GM19023 (cell line): ENCODE data around the gene MRTFA.
"Not testable (repeated sequence)": the region's sequence is repeated elsewhere in the genome, so short reads cannot be mapped to it uniquely, and the experiment has no call there.

Source experiments
- ATAC-seq: cut with Tn5 transposase; IDR thresholded peaks from one replicate; pipeline ENCODE4 v1.9.1; 2021; ENCODE audit warnings: mild to moderate bottlenecking, moderate library complexity; ENCODE audit not compliant: unreplicated experiment

MRTFA gene

GRCh38 chr22:40660730-40661129 lies 24.2 kb upstream of the MRTFA start:
- no peak for ATAC-seq

DNA sequence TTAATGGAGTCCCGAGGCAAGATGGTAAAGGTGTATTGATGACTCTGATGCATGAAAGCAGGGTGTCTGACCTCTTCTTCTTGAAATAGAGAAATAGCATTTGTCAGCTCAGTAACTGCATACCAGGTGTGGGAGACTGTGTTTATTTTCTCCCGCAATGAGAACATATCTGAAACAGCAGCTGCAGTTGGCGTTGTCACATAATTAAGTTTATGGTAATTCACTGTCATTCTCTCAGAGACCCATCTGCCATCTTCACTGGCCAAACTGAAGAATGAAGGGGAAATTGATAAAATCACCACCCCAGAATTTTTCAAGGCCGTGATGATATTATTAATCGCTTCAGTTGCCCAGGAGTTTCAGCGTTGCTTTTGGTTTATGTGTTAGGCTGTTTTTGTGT lies 22.6 kb upstream of the MRTFA start:
- ATAC-seq = no peak

DNA sequence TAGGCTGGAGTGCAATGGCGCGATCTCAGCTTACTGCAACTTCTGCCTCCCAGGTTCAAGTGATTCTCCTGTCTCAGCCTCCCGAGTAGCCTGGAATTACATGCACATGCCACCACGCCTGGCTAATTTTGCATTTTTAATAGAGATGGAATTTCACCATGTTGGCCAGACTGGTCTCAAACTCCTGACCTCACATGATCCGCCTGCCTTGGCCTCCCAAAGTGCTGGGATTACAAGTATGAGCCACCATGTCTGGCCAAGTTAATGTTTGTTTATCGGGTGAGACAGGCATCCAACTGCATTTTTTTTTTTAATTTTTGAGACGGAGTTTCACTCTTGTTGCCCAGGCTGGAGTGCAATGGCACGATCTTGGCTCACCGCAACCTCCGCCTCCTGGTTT lies 20.1 kb upstream of the MRTFA start:
- not testable (repeated sequence) for ATAC-seq

DNA sequence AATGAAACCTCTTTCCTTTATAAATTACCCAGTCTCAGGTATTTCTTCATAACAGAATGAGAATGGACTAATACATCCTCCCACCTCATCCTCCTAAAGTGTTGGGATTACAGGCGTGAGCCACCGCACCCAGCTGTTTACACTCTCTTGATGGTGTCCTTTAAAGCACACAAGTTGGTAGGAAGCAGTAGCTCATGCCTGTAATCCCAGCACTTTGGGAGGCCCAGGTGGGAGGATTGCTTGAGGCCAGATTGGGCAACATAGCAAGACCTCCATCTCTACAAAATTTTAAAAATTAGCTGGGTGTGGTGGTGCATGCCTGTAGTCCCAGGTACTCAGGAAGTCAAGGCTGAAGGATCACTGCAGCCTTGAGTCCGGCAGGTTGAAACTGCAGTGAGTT lies 19.4 kb upstream of the MRTFA start:
- ATAC-seq = not testable (repeated sequence)

DNA sequence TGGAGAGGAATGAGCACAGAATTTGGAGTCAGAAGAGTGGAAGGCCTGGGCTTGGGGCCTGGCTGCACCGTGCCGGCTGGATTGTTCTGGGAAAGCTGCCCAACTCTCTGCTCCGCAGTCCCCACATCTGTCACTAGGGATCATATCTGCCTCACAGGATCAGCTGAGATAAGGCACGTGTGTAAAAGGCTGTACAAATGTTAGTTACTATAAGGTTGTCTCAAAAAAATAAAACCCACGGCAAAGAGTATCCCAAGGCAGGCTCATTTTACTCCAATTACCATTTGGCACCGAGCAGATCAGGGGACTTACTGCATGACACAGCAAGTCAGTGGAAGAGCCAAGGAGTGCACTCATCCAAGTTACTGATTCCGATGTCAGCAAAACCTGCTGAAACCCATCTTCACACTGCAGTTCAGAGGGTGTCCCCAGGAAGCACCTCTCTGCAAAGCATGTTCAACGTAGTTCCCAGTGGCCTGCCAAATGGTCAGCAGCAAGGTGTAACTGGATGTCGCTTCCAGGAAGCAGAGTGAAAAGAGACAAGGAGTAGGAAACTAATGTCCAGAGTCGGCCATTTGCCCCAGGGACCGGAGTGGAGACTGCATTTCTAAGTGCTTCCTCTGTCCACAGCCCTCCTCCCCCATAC lies 18.1 kb upstream of the MRTFA start:
- no peak for ATAC-seq

- ATAC-seq = no peak
Measured at GRCh38 chr22:40653361-40653760, 16.8 kb upstream of the MRTFA start.

DNA sequence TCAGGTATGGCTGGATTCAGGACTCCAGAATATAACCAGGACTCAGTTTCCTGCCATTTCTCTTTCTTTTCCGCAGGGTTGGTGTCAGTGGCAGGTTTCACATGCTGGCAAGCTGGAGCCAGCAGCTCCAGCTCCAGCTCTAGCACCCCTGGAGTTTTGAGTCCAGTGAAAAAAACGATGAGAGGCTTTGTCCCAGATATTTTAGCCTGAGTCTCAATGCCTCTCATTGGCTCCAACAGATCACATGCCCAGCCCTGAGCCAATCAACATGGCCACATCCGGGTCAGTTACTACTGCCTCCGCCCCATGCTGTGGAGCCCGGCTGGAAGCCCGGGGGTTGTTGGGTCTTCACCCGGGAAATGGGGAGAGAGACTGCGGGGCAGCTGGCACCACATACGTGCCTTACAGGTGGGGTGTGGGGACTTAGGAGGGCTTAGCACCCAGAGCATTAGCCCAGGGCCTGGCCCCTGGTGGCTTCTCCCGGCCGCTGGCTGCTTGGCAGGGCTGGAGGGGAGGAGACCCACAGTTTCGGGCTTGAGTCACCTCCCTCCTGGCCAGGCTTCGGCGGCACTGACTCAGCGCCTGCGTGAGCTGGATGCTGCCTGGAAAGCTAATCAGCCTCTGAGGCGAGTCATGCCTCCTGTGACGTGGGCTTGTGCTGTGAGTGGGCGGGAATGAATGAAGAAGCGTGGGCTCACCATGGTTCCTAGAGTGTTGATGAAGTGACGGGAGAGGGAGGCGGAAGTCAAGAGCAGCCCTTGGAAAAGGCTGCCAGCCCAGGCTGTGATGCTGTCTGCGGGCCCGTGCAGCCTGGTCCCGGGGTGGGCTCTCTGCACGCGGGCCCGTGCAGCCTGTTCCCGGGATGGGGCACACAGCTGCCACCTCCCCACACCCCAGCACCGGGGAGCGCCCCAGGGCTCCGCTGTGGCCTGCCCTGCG lies 15.3 kb upstream of the MRTFA start:
- ATAC-seq = peak; percentile 63

DNA sequence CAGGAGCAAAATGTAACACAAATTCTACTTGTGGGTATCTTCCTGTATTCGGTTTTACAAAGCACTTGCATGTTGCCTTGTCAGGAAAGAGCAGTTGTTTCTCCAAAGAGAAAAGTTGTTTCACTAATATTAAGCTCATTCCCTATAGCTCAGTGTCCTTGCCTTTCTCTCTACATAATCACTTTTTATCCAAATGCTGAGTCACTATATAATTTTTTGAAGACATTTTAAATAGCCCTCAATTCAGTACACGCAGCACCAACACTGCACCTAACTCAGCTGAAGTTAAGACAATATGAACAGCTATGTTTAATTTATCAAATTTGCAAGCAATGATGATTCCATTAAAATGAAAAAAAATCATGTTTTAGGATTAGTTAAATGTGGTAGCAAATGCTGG lies 14.5 kb upstream of the MRTFA start:
- no peak for ATAC-seq

DNA sequence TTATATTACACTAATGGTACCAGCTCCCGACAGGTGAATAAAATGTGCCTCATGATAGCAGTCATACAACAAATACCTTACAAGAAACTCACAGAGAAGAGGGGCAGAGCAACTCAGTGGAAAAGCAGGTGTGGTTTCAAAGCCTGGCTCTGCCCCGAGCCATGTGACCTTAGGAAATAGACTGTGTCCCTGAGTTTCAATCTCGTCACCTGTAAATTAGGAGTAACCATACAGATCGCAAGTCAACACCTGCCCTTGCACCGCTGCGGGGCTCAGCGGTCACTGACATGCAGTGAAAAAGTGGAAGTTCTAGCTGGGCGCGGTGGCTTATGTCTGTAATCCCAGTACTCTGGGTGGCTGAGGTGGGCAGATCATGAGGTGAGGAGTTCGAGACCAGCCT lies 11.9 kb upstream of the MRTFA start:
- no peak for ATAC-seq

DNA sequence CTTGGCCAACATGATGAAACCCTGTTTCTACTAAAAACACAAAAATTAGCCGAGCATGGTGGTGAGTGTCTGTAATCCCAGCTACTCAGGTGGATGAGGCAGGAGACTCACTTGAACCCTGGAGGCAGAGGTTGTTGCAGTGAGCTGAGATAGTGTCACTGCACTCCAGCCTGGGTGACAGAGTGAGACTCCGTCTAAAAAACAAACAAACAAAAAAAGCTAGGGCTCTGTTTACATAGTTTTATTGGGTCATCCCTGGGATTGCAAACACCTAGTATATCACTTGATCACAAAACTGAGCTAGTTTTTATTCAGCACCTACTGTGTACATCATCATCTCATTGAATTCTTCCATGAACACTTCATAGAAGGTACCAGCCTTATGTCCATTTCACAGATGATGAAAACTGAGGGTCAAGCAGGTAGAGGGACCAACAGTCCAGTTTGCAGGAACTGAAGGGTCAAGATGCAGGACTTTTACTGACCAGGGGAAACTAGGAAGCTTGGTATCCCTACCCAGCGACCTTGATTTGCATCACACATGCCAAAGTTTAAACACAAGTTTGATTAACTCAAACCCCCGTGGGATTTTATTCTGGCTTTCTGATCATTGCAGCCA lies 9.2 kb upstream of the MRTFA start:
- no peak for ATAC-seq

DNA sequence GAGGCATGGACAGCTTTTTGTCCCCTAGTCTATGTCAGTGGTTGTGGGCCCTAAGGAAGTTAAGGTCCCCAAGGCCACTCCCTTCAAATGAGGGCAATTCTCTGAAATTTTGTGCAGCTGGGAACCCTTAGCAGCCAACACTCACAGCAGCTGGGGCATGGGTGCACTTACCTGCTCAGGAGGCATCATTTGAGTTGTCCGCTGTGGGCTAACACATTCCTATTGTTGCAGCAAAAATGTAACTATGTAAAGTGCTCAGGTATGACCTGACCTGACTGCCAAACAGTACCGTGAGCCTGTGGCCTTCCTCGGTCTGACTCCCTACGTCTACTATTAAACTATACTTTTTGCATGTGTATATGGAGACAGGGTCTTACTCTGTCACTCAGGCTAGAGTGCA lies 5.8 kb upstream of the MRTFA start:
- ATAC-seq = no peak

- ATAC-seq = no peak
Measured at GRCh38 chr22:40641269-40641668, 4.8 kb upstream of the MRTFA start.

DNA sequence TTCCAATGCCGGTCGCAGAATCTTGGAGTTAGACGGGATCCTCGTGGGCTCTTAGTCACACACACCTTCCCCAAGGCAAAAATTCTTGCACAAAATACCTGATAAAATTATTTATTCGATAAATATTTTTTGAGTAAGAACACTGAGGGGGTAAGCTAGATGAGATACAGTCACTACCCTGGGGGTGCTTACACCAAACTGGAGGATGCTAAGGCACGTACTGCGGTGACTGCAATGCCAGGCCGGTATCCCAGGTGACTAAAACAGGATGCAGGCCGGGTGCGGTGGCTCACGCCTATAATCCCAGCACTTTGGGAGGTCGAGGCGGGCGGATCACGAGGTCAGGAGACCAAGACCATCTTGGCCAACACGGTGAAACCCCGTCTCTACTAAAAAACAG lies 1.7 kb upstream of the MRTFA start:
- no peak for ATAC-seq

GRCh38 chr22:40637183-40638150 lies 948 bp upstream of the MRTFA start:
- ATAC-seq = peak; percentile 3

DNA sequence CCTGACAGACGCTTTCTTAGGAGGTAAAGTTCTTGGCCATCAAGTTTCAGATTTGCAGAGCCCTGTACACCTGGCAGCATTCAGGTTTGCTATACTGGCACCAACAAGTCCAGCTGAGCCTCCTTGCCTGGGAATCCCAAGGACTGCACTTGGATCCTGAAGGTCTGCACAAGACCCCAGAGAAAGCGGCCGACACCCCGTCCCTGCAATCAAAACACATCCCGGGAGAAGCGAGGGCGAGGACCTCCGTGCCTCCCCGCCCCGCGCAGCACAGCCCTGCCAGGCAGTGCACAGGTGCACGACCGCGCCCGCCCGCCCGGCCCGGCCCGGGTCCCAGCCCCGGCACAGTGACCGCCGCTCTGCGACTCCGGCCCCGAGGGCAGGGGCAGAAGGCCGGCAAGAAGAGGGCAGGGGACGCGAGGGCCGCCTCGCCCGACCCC lies 559 bp downstream of the MRTFA start:
- peak; percentile 14 for ATAC-seq

DNA sequence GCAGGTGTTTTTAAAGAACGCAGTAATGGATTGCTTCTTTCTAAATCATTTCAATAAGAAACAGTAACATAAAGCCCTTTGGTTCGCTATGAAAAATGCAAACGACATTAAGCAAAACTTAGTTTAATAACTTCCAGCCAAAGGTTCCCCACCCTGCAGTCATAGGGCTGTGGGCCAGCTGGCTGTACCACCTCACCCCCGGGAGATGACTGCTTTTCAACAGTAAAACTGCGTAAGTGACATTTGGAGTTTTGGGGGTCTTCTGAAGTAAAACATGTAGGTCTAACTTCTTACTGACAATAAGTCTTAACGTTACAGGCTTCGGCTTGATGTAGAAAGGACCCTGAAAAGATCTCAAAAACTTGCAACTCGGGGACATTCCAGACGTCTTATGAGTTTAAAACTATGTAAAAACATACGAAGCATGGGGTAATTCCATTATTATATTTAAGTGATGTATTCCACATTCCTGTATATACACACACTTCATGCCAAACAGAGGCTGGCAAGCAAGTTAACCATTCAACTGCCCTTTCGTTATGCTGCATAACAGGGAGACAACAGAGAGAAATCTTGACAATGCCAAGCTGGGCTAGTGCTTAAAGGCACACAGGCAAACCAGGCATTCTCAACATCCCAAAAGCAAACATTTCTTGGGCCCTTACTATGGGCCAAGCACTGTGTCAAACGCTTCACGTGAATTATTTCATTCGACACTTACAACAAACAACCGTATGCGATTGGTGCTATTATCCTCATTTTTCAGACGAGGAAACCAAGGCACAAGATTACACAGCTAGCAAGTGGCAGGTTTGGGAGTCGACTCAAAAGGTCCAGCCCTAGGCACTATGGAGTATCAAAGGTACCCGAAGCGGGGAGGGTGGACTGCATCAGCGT lies 1.2 kb downstream of the MRTFA start:
- ATAC-seq = no peak

GRCh38 chr22:40634119-40634903 lies 2.2 kb downstream of the MRTFA start:
- ATAC-seq = no peak

DNA sequence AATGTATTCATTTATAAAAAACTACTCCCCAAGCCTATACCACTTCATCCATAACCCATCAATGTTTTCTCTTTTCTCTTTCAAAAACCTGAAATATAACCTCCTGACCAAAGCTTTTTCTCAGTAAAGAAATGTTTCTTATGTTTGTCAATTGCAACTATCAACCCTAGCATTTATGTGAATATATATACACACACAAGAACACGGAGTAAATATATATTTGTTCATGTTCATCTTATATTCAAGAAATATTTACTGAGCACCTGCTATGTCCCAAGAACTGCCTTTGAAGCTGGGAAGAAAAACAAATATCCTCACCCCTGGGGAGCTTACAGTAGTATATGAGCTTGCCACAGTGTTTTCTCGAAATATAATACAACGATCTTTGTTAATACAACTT lies 3.5 kb downstream of the MRTFA start:
- ATAC-seq = no peak

DNA sequence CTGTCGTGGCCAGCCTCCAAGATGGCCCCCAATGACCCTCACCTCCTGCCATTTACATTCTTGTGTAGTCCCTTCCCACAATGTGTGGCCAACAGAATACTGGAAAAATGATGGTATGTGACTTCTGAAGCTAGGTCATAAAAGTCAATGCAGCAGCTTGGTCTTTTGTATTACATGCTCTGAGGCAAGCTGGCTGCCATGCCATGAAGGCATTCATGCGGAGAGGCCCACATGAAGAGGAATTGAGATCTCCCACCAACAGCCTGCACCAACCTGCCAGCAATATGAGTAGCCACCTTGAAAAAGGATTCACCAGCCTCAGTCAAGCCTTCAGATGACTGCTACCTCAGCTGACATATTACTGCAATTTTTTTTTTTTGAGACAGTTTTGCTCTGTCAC lies 4.6 kb downstream of the MRTFA start:
- no peak for ATAC-seq
